ENCODE measurements around the gene PEPD. TPM values are rescaled to one million over a fixed set of nuclear protein-coding genes. Genes with fewer than 3 reads are reported as not detected.

The PEPD gene
- total RNA-seq, 3 donors from 2014 or later, result 42.1 to 127 (median 82.3) TPM

GRCh38 chr19:33419788-33420130 lies 101.8 kb downstream of the PEPD start:
- no peak overlapping the region for H3K4me3 ChIP-seq
- intact Hi-C loops (cut with DNase I; ENCODE audit: low total_unique reads), result no loop called here
- no peaks in the 10 kb centered on the region for H3K4me1 ChIP-seq
- TF ChIP-seq POLR2A (IDR thresholded peaks at IDR 0.05), result no peak
- no peak for TF ChIP-seq POLR2AphosphoS5 (IDR thresholded peaks at IDR 0.05)
- no peaks in the 10 kb centered on the region for H3K9me3 ChIP-seq
- no peak overlapping the region for H3K27ac ChIP-seq
- no peaks in the 10 kb centered on the region for H3K36me3 ChIP-seq
- DNase-seq (ENCODE audit: low spot score in 2 of 2), result no peak
- H3K27me3 ChIP-seq, result no peaks in the 10 kb centered on the region

GRCh38 chr19:33418871-33419787 lies 102.5 kb downstream of the PEPD start:
- intact Hi-C loops (cut with DNase I; ENCODE audit: low total_unique reads), result no loop called here
- no peaks in the 10 kb centered on the region for H3K9me3 ChIP-seq
- H3K27ac ChIP-seq, result no peak overlapping the region
- H3K4me3 ChIP-seq, result no peak overlapping the region
- no peaks in the 10 kb centered on the region for H3K36me3 ChIP-seq
- no peak for TF ChIP-seq POLR2A (IDR thresholded peaks at IDR 0.05)
- TF ChIP-seq POLR2AphosphoS5 (IDR thresholded peaks at IDR 0.05), result no peak
- no peak for TF ChIP-seq CTCF (IDR thresholded peaks at IDR 0.05)
- H3K4me1 ChIP-seq, result no peaks in the 10 kb centered on the region
- DNase-seq (ENCODE audit: low spot score in 2 of 2), result no peak
- no peaks in the 10 kb centered on the region for H3K27me3 ChIP-seq

GRCh38 chr19:33418461-33418860 lies 103.1 kb downstream of the PEPD start:
- Histone ChIP-seq H3K27ac (no peak overlapping the region), H3K36me3 (no peaks in the 10 kb centered on the region), H3K27me3 (no peaks in the 10 kb centered on the region), H3K4me1 (no peaks in the 10 kb centered on the region), H3K9me3 (no peaks in the 10 kb centered on the region), H3K4me3 (no peak overlapping the region)
- intact Hi-C loops (cut with DNase I; ENCODE audit: low total_unique reads), result no loop called here
- no peak for DNase-seq (ENCODE audit: low spot score in 2 of 2)
- TF ChIP-seq POLR2AphosphoS5 (IDR thresholded peaks at IDR 0.05) (no peak), POLR2A (IDR thresholded peaks at IDR 0.05) (no peak), CTCF (IDR thresholded peaks at IDR 0.05) (no peak)

- intact Hi-C loops (cut with DNase I; ENCODE audit: low total_unique reads), result no loop called here
- Histone ChIP-seq H3K27ac (no peak overlapping the region), H3K4me3 (no peak overlapping the region), H3K4me1 (no peaks in the 10 kb centered on the region), H3K27me3 (no peaks in the 10 kb centered on the region), H3K9me3 (no peaks in the 10 kb centered on the region), H3K36me3 (no peaks in the 10 kb centered on the region)
- DNase-seq (ENCODE audit: low spot score in 2 of 2), result no peak
- TF ChIP-seq POLR2A (IDR thresholded peaks at IDR 0.05), result no peak
- no peak for TF ChIP-seq CTCF (IDR thresholded peaks at IDR 0.05)
- TF ChIP-seq POLR2AphosphoS5 (IDR thresholded peaks at IDR 0.05), result no peak
Observed at GRCh38 chr19:33417751-33418150, 103.8 kb downstream of the PEPD start.

GRCh38 chr19:33416307-33417215 lies 105.0 kb downstream of the PEPD start:
- Histone ChIP-seq H3K27ac (no peak overlapping the region), H3K27me3 (no peaks in the 10 kb centered on the region), H3K4me3 (peak overlapping the region in 2 of 3 donors; percentile 21 to 50), H3K9me3 (no peaks in the 10 kb centered on the region), H3K36me3 (no peaks in the 10 kb centered on the region), H3K4me1 (no peaks in the 10 kb centered on the region)
- TF ChIP-seq POLR2A (IDR thresholded peaks at IDR 0.05) (no peak), CTCF (IDR thresholded peaks at IDR 0.05) (peak in 2 of 3 donors; percentile 43 to 56)
- DNase-seq (ENCODE audit: low spot score in 2 of 2), result peak in 1 of 2 donors; percentile 41
- intact Hi-C loops (cut with DNase I; ENCODE audit: low total_unique reads), result no loop called here
